Posterior cingulate gyrus (tissue), 11 donors: ENCODE results near the gene MOB1B.

Source experiments
- DNase-seq, 10 donors: peaks; one replicate each; pipeline versions ENCODE4 v3.0.0 to v3.0.0-alpha.2; 2020 to 2021; ENCODE audit warnings: mixed read lengths in 3 of 10
- intact Hi-C: fragments of 100-400 bp; cut with DNase I; formaldehyde crosslinking; loops from one replicate; pipeline ENCODE4 v1.15.1; 2023

Gene MOB1B

GRCh38 chr4:70908993-70909556 is 6.9 kb downstream of the MOB1B start:
- intact Hi-C loops = loop anchor here (10.0 kb wide), 1 partner anchor 86 kb away; the partner anchor contains the start of gene DCK
- DNase-seq = no peak

- intact Hi-C loops = no loop called here
- DNase-seq = no peak
These were observed 11.8 kb downstream of the MOB1B start for GRCh38 chr4:70914000-70914399.

- DNase-seq = no peak
These were observed 12.5 kb downstream of the MOB1B start for GRCh38 chr4:70914631-70915030.

GRCh38 chr4:70915036-70915815 is 13.1 kb downstream of the MOB1B start:
- DNase-seq = no peak
- intact Hi-C loops = no loop called here

More at GRCh38 chr4:70914631-70915030, 12.5 kb downstream of the MOB1B start:
- intact Hi-C loops = no loop called here

- intact Hi-C loops = no loop called here
- no peak for DNase-seq
These were observed 13.8 kb downstream of the MOB1B start for GRCh38 chr4:70915874-70916559.

- DNase-seq = no peak
These were observed 18.4 kb downstream of the MOB1B start for GRCh38 chr4:70920592-70920991.

GRCh38 chr4:70925418-70925817 is 23.2 kb downstream of the MOB1B start:
- intact Hi-C loops = no loop called here
- no peak for DNase-seq

More at GRCh38 chr4:70920592-70920991, 18.4 kb downstream of the MOB1B start:
- intact Hi-C loops = no loop called here

GRCh38 chr4:70925899-70926635 is 23.9 kb downstream of the MOB1B start:
- intact Hi-C loops = no loop called here
- DNase-seq = no peak

GRCh38 chr4:70927502-70928137 is 25.5 kb downstream of the MOB1B start:
- intact Hi-C loops = no loop called here

GRCh38 chr4:70930530-70931256 is 28.5 kb downstream of the MOB1B start:
- no peak for DNase-seq
- intact Hi-C loops = no loop called here

More at GRCh38 chr4:70927502-70928137, 25.5 kb downstream of the MOB1B start:
- DNase-seq = peak in 1 of 10 donors; percentile 77

- intact Hi-C loops = no loop called here
- DNase-seq = no peak
These were observed 29.2 kb downstream of the MOB1B start for GRCh38 chr4:70931347-70931746.

- intact Hi-C loops = no loop called here
- DNase-seq = no peak
These were observed 30.8 kb downstream of the MOB1B start for GRCh38 chr4:70932984-70933383.

GRCh38 chr4:70935038-70935695 is 33.0 kb downstream of the MOB1B start:
- intact Hi-C loops = no loop called here

GRCh38 chr4:70936200-70936787 is 34.1 kb downstream of the MOB1B start:
- intact Hi-C loops = no loop called here
- DNase-seq = no peak

More at GRCh38 chr4:70935038-70935695, 33.0 kb downstream of the MOB1B start:
- no peak for DNase-seq

- intact Hi-C loops = no loop called here
- DNase-seq = no peak
These were observed 35.9 kb downstream of the MOB1B start for GRCh38 chr4:70938086-70938485.

- DNase-seq = no peak
- intact Hi-C loops = no loop called here
These were observed 38.0 kb downstream of the MOB1B start for GRCh38 chr4:70940134-70940533.

GRCh38 chr4:70943114-70943513 is 40.9 kb downstream of the MOB1B start:
- DNase-seq = no peak

GRCh38 chr4:70945046-70945445 is 42.9 kb downstream of the MOB1B start:
- DNase-seq = no peak
- intact Hi-C loops = no loop called here

More at GRCh38 chr4:70943114-70943513, 40.9 kb downstream of the MOB1B start:
- intact Hi-C loops = no loop called here
